Measurements from ENCODE around the gene BMP7.
"Not testable (repeated sequence)": the region's sequence is repeated elsewhere in the genome, so short reads cannot be mapped to it uniquely, and the experiment has no call there.

Gene BMP7

GRCh38 chr20:57287007-57287880 is 20.8 kb upstream of the BMP7 start:
- DNase-seq = no peak

- DNase-seq = no peak
These were observed 17.4 kb upstream of the BMP7 start for GRCh38 chr20:57283860-57284259.

- no peak for DNase-seq
These were observed 16.4 kb upstream of the BMP7 start for GRCh38 chr20:57282670-57283361.

- DNase-seq = no peak
These were observed 15.5 kb upstream of the BMP7 start for GRCh38 chr20:57281900-57282299.

GRCh38 chr20:57280221-57280620 is 13.8 kb upstream of the BMP7 start:
- DNase-seq = no peak

GRCh38 chr20:57279548-57279947 is 13.1 kb upstream of the BMP7 start:
- DNase-seq = not testable (repeated sequence)

GRCh38 chr20:57278457-57278856 is 12.0 kb upstream of the BMP7 start:
- DNase-seq = no peak

GRCh38 chr20:57277398-57278105 is 11.1 kb upstream of the BMP7 start:
- no peak for DNase-seq

GRCh38 chr20:57276221-57276620 is 9.8 kb upstream of the BMP7 start:
- no peak for DNase-seq

- no peak for DNase-seq
These were observed 9.4 kb upstream of the BMP7 start for GRCh38 chr20:57275813-57276212.

GRCh38 chr20:57275334-57275733 is 8.9 kb upstream of the BMP7 start:
- DNase-seq = no peak

- DNase-seq = no peak
These were observed 8.4 kb upstream of the BMP7 start for GRCh38 chr20:57274846-57275245.

GRCh38 chr20:57274299-57274698 is 7.9 kb upstream of the BMP7 start:
- no peak for DNase-seq

GRCh38 chr20:57272883-57273535 is 6.6 kb upstream of the BMP7 start:
- DNase-seq = no peak

- DNase-seq = no peak
These were observed 4.0 kb upstream of the BMP7 start for GRCh38 chr20:57270204-57270984.

- no peak for DNase-seq
These were observed 2.9 kb upstream of the BMP7 start for GRCh38 chr20:57269148-57269984.

GRCh38 chr20:57268399-57269076 is 2.1 kb upstream of the BMP7 start:
- DNase-seq = no peak

GRCh38 chr20:57267158-57267821 is 849 bp upstream of the BMP7 start:
- DNase-seq = no peak

- DNase-seq = no peak
These were observed 497 bp downstream of the BMP7 start for GRCh38 chr20:57265997-57266290.

GRCh38 chr20:57265336-57265996 is 975 bp downstream of the BMP7 start:
- DNase-seq = no peak
